H9 (cell line): ENCODE data around the gene OR4C45. TPM values are rescaled to one million over a fixed set of nuclear protein-coding genes. Genes with fewer than 3 reads are reported as not detected.

Experiments
- DNase-seq: peaks from one replicate; pipeline ENCODE4 v3.0.0-alpha.2; 2017
- H2AFZ ChIP-seq: one replicate; pipeline ENCODE4 v1.6.1; 2013; ENCODE audit warnings: mild to moderate bottlenecking, low read length, control low read depth, moderate library complexity
- H2AK5ac ChIP-seq: 2 replicates; pipeline ENCODE4 v1.6.1; 2013; ENCODE audit warnings: low read length, control low read depth, mixed read lengths; ENCODE audit not compliant: insufficient read length
- H2BK120ac ChIP-seq: one replicate; pipeline ENCODE4 v1.6.1; 2013; ENCODE audit warnings: low read depth, mild to moderate bottlenecking, low read length, control low read depth, inconsistent platforms; ENCODE audit not compliant: poor library complexity, severe bottlenecking
- H2BK12ac ChIP-seq: 2 replicates; pipeline ENCODE4 v1.6.1; 2013; ENCODE audit warnings: low read length, control low read depth, mixed read lengths, low read depth; ENCODE audit not compliant: insufficient read length
- H2BK15ac ChIP-seq: 2 replicates; pipeline ENCODE4 v1.6.1; 2013; ENCODE audit warnings: low read depth, low read length, control low read depth
- H2BK20ac ChIP-seq: one replicate; pipeline ENCODE4 v1.6.1; 2013; ENCODE audit warnings: low read depth, mild to moderate bottlenecking, low read length, control low read depth, inconsistent platforms; ENCODE audit not compliant: poor library complexity, severe bottlenecking
- H2BK5ac ChIP-seq: 2 replicates; pipeline ENCODE4 v1.6.1; 2013; ENCODE audit warnings: low read length, control low read depth, mixed read lengths; ENCODE audit not compliant: insufficient read length
- H3K14ac ChIP-seq: 2 replicates; pipeline ENCODE4 v1.6.1; 2013; ENCODE audit warnings: low read length, control low read depth; ENCODE audit not compliant: insufficient read depth
- H3K18ac ChIP-seq: 2 replicates; pipeline ENCODE4 v1.6.1; 2013; ENCODE audit warnings: low read depth, mild to moderate bottlenecking, mixed read lengths, low read length, control low read depth; ENCODE audit not compliant: insufficient read length
- H3K23ac ChIP-seq: 2 replicates; pipeline ENCODE4 v1.6.1; 2013; ENCODE audit warnings: low read length, control low read depth, mixed read lengths, low read depth; ENCODE audit not compliant: insufficient read length
- H3K23me2 ChIP-seq: 2 replicates; pipeline ENCODE4 v1.6.1; 2013; ENCODE audit warnings: low read depth, mild to moderate bottlenecking, mixed read lengths, low read length, control low read depth; ENCODE audit not compliant: insufficient read length, poor library complexity, severe bottlenecking
- H3K27ac ChIP-seq: 2 replicates; pipeline ENCODE4 v1.5.1; 2013; ENCODE audit warnings: low read length, control low read depth, mixed read lengths, low read depth; ENCODE audit not compliant: insufficient read length
- H3K27me3 ChIP-seq: 2 replicates; pipeline ENCODE4 v1.6.1; 2013; ENCODE audit warnings: low read length, control low read depth, inconsistent platforms; ENCODE audit not compliant: insufficient read depth
- H3K4ac ChIP-seq: 2 replicates; pipeline ENCODE4 v1.6.1; 2013; ENCODE audit warnings: low read depth, mild to moderate bottlenecking, control low read depth, inconsistent platforms, low read length, moderate library complexity
- H3K4me1 ChIP-seq: 2 replicates; pipeline ENCODE4 v1.6.1; 2013; ENCODE audit warnings: low read length, control low read depth, inconsistent platforms; ENCODE audit not compliant: insufficient read depth
- H3K4me2 ChIP-seq: 2 replicates; pipeline ENCODE4 v1.6.1; 2013; ENCODE audit warnings: low read length, control low read depth, mixed read lengths; ENCODE audit not compliant: insufficient read length, insufficient read depth
- H3K56ac ChIP-seq: 2 replicates; pipeline ENCODE4 v1.6.1; 2013; ENCODE audit warnings: low read depth, mild to moderate bottlenecking, mixed read lengths, low read length, control low read depth; ENCODE audit not compliant: insufficient read length
- H3K79me1 ChIP-seq: 2 replicates; pipeline ENCODE4 v1.6.1; 2013; ENCODE audit warnings: low read depth, mild to moderate bottlenecking, moderate library complexity, low read length, control low read depth, inconsistent platforms; ENCODE audit not compliant: insufficient read depth, poor library complexity, severe bottlenecking
- H3K79me2 ChIP-seq: 2 replicates; pipeline ENCODE4 v1.6.1; 2013; ENCODE audit warnings: low read length, control low read depth, inconsistent platforms; ENCODE audit not compliant: insufficient read depth
- H3K9ac ChIP-seq: 2 replicates; pipeline ENCODE4 v1.6.1; 2013; ENCODE audit warnings: low read length, control low read depth, mixed read lengths; ENCODE audit not compliant: insufficient read length; ENCODE audit errors: extremely low read depth
- H3K9me3 ChIP-seq: one replicate; pipeline ENCODE4 v1.6.1; 2013; ENCODE audit warnings: low read depth, low read length, inconsistent platforms; ENCODE audit not compliant: control insufficient read depth
- H3T11ph ChIP-seq: one replicate; pipeline ENCODE4 v1.6.1; 2013; ENCODE audit warnings: mild to moderate bottlenecking, low read length, control low read depth, inconsistent platforms
- H4K20me1 ChIP-seq: one replicate; pipeline ENCODE4 v1.6.1; 2013; ENCODE audit not compliant: control insufficient read depth, insufficient read length, insufficient read depth
- H4K5ac ChIP-seq: 2 replicates; pipeline ENCODE4 v1.6.1; 2013; ENCODE audit warnings: low read depth, mild to moderate bottlenecking, mixed read lengths, low read length, control low read depth; ENCODE audit not compliant: insufficient read length
- H4K8ac ChIP-seq: replicated peaks from 2 replicates; pipeline ENCODE4 v1.6.1; 2013; ENCODE audit warnings: low read length, control low read depth, mixed read lengths, low read depth; ENCODE audit not compliant: insufficient read length
- H4K91ac ChIP-seq: 2 replicates; pipeline ENCODE4 v1.6.1; 2013; ENCODE audit warnings: low read depth, mild to moderate bottlenecking, moderate library complexity, mixed read lengths, low read length, control low read depth; ENCODE audit not compliant: insufficient read length
- H3K27ac Mint-ChIP-seq, 3 experiments: 2 replicates in 2 of 3; 3 replicates in 1 of 3; pipeline ENCODE4 v1.8.0; 2020 to 2021; ENCODE audit warnings: mixed read lengths in 3 of 3, mild to moderate bottlenecking in 1 of 3, moderate library complexity in 1 of 3
- H3K27me3 Mint-ChIP-seq: 2 replicates; pipeline ENCODE4 v1.8.0; 2021; ENCODE audit warnings: low read depth, mild to moderate bottlenecking, moderate library complexity, mixed read lengths
- H3K36me3 Mint-ChIP-seq, 3 experiments: 2 replicates in 2 of 3; 3 replicates in 1 of 3; pipeline ENCODE4 v1.8.0; 2020 to 2021; ENCODE audit warnings: low read depth in 3 of 3, mixed read lengths in 3 of 3; ENCODE audit not compliant: insufficient read depth in 1 of 3
- H3K4me1 Mint-ChIP-seq, 2 experiments: 2 replicates each; pipeline ENCODE4 v1.8.0; 2020; ENCODE audit warnings: mixed read lengths in 2 of 2
- H3K4me3 Mint-ChIP-seq, 2 experiments: 2 replicates in 1 of 2; 3 replicates in 1 of 2; pipeline ENCODE4 v1.8.0; 2020 to 2021; ENCODE audit warnings: mild to moderate bottlenecking in 2 of 2, mixed read lengths in 2 of 2, moderate library complexity in 1 of 2
- H3K9me3 Mint-ChIP-seq, 2 experiments: 2 replicates in 1 of 2; 3 replicates in 1 of 2; pipeline ENCODE4 v1.8.0; 2020; ENCODE audit warnings: mild to moderate bottlenecking in 2 of 2, mixed read lengths in 2 of 2, moderate library complexity in 1 of 2
- WGBS: extraction: QIAGEN DNeasy Blood & Tissue Kit; methylation state at CpG from one replicate; pipeline ENCODE4 v1.1.7; 2013; ENCODE audit warnings: missing lambda C conversion rate, low lambda C conversion rate, mixed read lengths; ENCODE audit not compliant: insufficient read length; ENCODE audit errors: extremely low coverage; 5-methylcytosine and 5-hydroxymethylcytosine counted together
- total RNA-seq: library from RNA; stranded (reverse); gene quantifications from 2 replicates; pipeline ENCODE4 v1.2.1, GENCODE V29; 2021
- TF ChIP-seq, protein P1 (sequence below): fragments of 200-600 bp; sonication (generic); conservative IDR thresholded peaks from 3 replicates; pipeline ENCODE4 v1.8.0; 2021; ENCODE audit warnings: antibody characterized with exemption, mild to moderate bottlenecking

The OR4C45 gene
- total RNA-seq, 1 experiment from 2014 or later: not detected

- Histone ChIP-seq H2BK5ac (no peak overlapping the region), H4K91ac (no peak overlapping the region), H3K79me2 (no peaks in the 10 kb centered on the region), H3K14ac (no peak overlapping the region), H3K18ac (no peak overlapping the region), H2BK120ac (no peak overlapping the region), H3K4me1 (no peaks in the 10 kb centered on the region), H3K4me2 (no peak overlapping the region), H2AFZ (no peak overlapping the region), H2BK12ac (no peak overlapping the region), H2BK15ac (no peak overlapping the region), H4K5ac (no peak overlapping the region), H3K56ac (no peak overlapping the region), H2AK5ac (no peak overlapping the region), H4K8ac (no peak overlapping the region), H3K9ac (no peak overlapping the region), H3K9me3 (peaks cover 99% of the 10 kb centered on the region), H3K4ac (no peak overlapping the region), H3K27me3 (no peaks in the 10 kb centered on the region), H2BK20ac (no peak overlapping the region), H3T11ph (no peak overlapping the region), H3K27ac (no peak overlapping the region), H3K23ac (no peak overlapping the region), H3K23me2 (no peaks in the 10 kb centered on the region), H4K20me1 (no peaks in the 10 kb centered on the region), H3K79me1 (no peaks in the 10 kb centered on the region)
- TF ChIP-seq, protein P1, sequence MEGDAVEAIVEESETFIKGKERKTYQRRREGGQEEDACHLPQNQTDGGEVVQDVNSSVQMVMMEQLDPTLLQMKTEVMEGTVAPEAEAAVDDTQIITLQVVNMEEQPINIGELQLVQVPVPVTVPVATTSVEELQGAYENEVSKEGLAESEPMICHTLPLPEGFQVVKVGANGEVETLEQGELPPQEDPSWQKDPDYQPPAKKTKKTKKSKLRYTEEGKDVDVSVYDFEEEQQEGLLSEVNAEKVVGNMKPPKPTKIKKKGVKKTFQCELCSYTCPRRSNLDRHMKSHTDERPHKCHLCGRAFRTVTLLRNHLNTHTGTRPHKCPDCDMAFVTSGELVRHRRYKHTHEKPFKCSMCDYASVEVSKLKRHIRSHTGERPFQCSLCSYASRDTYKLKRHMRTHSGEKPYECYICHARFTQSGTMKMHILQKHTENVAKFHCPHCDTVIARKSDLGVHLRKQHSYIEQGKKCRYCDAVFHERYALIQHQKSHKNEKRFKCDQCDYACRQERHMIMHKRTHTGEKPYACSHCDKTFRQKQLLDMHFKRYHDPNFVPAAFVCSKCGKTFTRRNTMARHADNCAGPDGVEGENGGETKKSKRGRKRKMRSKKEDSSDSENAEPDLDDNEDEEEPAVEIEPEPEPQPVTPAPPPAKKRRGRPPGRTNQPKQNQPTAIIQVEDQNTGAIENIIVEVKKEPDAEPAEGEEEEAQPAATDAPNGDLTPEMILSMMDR: no peak
- Mint-ChIP-seq H3K9me3 (peaks cover 98% of the 10 kb centered on the region in 2 experiments), H3K4me1 (no peaks in the 10 kb centered on the region), H3K4me3 (no peak overlapping the region), H3K27me3 (peaks cover 19% of the 10 kb centered on the region), H3K36me3 (peaks cover 58 to 70% (median 63%) of the 10 kb centered on the region in 3 experiments), H3K27ac (no peak overlapping the region)
- no CpG with 5 or more reads among the region's 6 CpGs for WGBS
- DNase-seq: no peak
These were observed 41.5 kb downstream of the OR4C45 start for GRCh38 chr11:50074161-50074560.
